ENCODE results near the gene MYL6.
A peak's percentile ranks its signal among the peaks of the same experiment; 100 is the strongest.

The MYL6 gene

GRCh38 chr12:56157201-56158028 is 744 bp upstream of the MYL6 start:
- DNase-seq: peak; percentile 40

GRCh38 chr12:56158926-56159461 is 835 bp downstream of the MYL6 start:
- no peak for DNase-seq

GRCh38 chr12:56159482-56160192 is 1.5 kb downstream of the MYL6 start:
- DNase-seq: no peak

- DNase-seq: peak; percentile 45
Observed at GRCh38 chr12:56160193-56160763, 2.1 kb downstream of the MYL6 start.

GRCh38 chr12:56160894-56161689 is 2.9 kb downstream of the MYL6 start:
- DNase-seq: no peak

- DNase-seq: no peak
Observed at GRCh38 chr12:56161690-56162351, 3.7 kb downstream of the MYL6 start.

GRCh38 chr12:56162468-56163290 is 4.5 kb downstream of the MYL6 start:
- no peak for DNase-seq

GRCh38 chr12:56163533-56164344 is 5.6 kb downstream of the MYL6 start:
- no peak for DNase-seq

GRCh38 chr12:56164345-56164729 is 6.2 kb downstream of the MYL6 start:
- DNase-seq: no peak

GRCh38 chr12:56165369-56165768 is 7.2 kb downstream of the MYL6 start:
- DNase-seq: no peak

- DNase-seq: no peak
Observed at GRCh38 chr12:56169229-56169759, 11.1 kb downstream of the MYL6 start.

- DNase-seq: no peak
Observed at GRCh38 chr12:56172839-56173238, 14.7 kb downstream of the MYL6 start.

GRCh38 chr12:56178347-56178746 is 20.2 kb downstream of the MYL6 start:
- no peak for DNase-seq

GRCh38 chr12:56186957-56187356 is 28.8 kb downstream of the MYL6 start:
- DNase-seq: no peak

GRCh38 chr12:56188131-56188777 is 30.1 kb downstream of the MYL6 start:
- DNase-seq: no peak

GRCh38 chr12:56188778-56189098 is 30.6 kb downstream of the MYL6 start:
- no peak for DNase-seq

GRCh38 chr12:56189099-56189917 is 31.1 kb downstream of the MYL6 start, which contains the start of gene SMARCC2:
TSS of gene SMARCC2 (minus strand) at chr12:56189483. CDS start at chr12:56189461, 22 bp downstream.
- DNase-seq: peak; percentile 74

GRCh38 chr12:56189918-56190694 is 31.9 kb downstream of the MYL6 start:
- peak; percentile 53 for DNase-seq

Measured in activated CD4-positive, alpha-beta T cell treated with anti-CD3 and anti-CD28 coated beads for 1 hour (primary cell).